Measurements from ENCODE around the gene CPAMD8. TPM values are rescaled to one million over a fixed set of nuclear protein-coding genes. Genes with fewer than 3 reads are reported as not detected.

CPAMD8 gene
- total and polyA plus RNA-seq, 9 of the 15 experiments (the other 6 are each of a cell fraction or from before 2014, with no cell fraction given) = 0.20 to 2.1 (median 1.3) TPM

GRCh38 chr19:16922592-16922934 lies 104.0 kb downstream of the CPAMD8 start (continued):
- TF ChIP-seq THAP12 (CRISPR knock-in tag; IDR thresholded peaks at IDR 0.05) = no peak
- TF ChIP-seq FOS (IDR thresholded peaks at IDR 0.05; ENCODE audit: extremely low read depth, insufficient read length) = no peak
- no peak for TF ChIP-seq ILF3 (IDR thresholded peaks at IDR 0.05; ENCODE audit: borderline replicate concordance)
- no peak for TF ChIP-seq ZZZ3 (IDR thresholded peaks at IDR 0.05)
- TF ChIP-seq BRD9 (IDR thresholded peaks at IDR 0.05; ENCODE audit: low read depth, partially characterized antibody) = no peak
- TF ChIP-seq, protein P1, sequence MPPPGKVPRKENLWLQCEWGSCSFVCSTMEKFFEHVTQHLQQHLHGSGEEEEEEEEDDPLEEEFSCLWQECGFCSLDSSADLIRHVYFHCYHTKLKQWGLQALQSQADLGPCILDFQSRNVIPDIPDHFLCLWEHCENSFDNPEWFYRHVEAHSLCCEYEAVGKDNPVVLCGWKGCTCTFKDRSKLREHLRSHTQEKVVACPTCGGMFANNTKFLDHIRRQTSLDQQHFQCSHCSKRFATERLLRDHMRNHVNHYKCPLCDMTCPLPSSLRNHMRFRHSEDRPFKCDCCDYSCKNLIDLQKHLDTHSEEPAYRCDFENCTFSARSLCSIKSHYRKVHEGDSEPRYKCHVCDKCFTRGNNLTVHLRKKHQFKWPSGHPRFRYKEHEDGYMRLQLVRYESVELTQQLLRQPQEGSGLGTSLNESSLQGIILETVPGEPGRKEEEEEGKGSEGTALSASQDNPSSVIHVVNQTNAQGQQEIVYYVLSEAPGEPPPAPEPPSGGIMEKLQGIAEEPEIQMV (tag; conservative IDR thresholded peaks at IDR 0.05; ENCODE audit: low read depth) = no peak
- peak; percentile 17; the same call in 1 of the 2 replicates for TF ChIP-seq BCOR (IDR thresholded peaks at IDR 0.05)
- peak; percentile 21 for TF ChIP-seq MEIS2 (IDR thresholded peaks at IDR 0.05; ENCODE audit: partially characterized antibody)
- no peak for TF ChIP-seq ZNF316 (IDR thresholded peaks at IDR 0.05)
- no peak for TF ChIP-seq ZEB2 (IDR thresholded peaks at IDR 0.05)
- TF ChIP-seq RBM14 (IDR thresholded peaks at IDR 0.05; ENCODE audit: borderline replicate concordance, insufficient read depth, low read depth, low read length) = no peak
- TF ChIP-seq, protein P2, sequence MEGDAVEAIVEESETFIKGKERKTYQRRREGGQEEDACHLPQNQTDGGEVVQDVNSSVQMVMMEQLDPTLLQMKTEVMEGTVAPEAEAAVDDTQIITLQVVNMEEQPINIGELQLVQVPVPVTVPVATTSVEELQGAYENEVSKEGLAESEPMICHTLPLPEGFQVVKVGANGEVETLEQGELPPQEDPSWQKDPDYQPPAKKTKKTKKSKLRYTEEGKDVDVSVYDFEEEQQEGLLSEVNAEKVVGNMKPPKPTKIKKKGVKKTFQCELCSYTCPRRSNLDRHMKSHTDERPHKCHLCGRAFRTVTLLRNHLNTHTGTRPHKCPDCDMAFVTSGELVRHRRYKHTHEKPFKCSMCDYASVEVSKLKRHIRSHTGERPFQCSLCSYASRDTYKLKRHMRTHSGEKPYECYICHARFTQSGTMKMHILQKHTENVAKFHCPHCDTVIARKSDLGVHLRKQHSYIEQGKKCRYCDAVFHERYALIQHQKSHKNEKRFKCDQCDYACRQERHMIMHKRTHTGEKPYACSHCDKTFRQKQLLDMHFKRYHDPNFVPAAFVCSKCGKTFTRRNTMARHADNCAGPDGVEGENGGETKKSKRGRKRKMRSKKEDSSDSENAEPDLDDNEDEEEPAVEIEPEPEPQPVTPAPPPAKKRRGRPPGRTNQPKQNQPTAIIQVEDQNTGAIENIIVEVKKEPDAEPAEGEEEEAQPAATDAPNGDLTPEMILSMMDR (IDR thresholded peaks at IDR 0.05 in 2 of 3, conservative IDR thresholded peaks at IDR 0.05 in 1 of 3; ENCODE audit: insufficient read depth in 2 of 3, low read depth in 1 of 3, low read length in 3 of 3) = no peak
- TF ChIP-seq FOXJ2 (tag; IDR thresholded peaks at IDR 0.05) = no peak
- no peak for TF ChIP-seq CHD4 (IDR thresholded peaks at IDR 0.05; ENCODE audit: insufficient read depth, insufficient replicate concordance, low read depth, low read length, poor library complexity, severe bottlenecking)
- TF ChIP-seq JUN (IDR thresholded peaks at IDR 0.05; ENCODE audit: borderline replicate concordance, low read depth, low read length) = no peak
- TF ChIP-seq JUN (CRISPR knock-in tag; IDR thresholded peaks at IDR 0.05; ENCODE audit: borderline replicate concordance) = no peak
- no peak for TF ChIP-seq ZNF644 (tag; IDR thresholded peaks at IDR 0.05; ENCODE audit: low read depth)
- TF ChIP-seq TAL1 (IDR thresholded peaks at IDR 0.05) = no peak
- 0 out of 4 replicates have a peak, but pooled peaks of 1 of the 2 experiments have one; percentile 21 for TF ChIP-seq FOXA3 (CRISPR knock-in tag; conservative IDR thresholded peaks at IDR 0.05 in 1 of 2, IDR thresholded peaks at IDR 0.05 in 1 of 2)
- TF ChIP-seq NFYB (IDR thresholded peaks at IDR 0.05; ENCODE audit: extremely low read depth, insufficient read length) = no peak
- peak; percentile 99 for TF ChIP-seq PTBP1 (IDR thresholded peaks at IDR 0.05; ENCODE audit: low read depth, low read length)
- no peak for TF ChIP-seq THRB (CRISPR knock-in tag; conservative IDR thresholded peaks at IDR 0.05)
